Nephron (organoid): ENCODE data around the gene ATP7A.
A peak's percentile ranks its signal among the peaks of the same experiment; 100 is the strongest.

Source experiments
- H3K27ac Mint-ChIP-seq, 3 experiments: 2 replicates each; pipeline ENCODE4 v1.8.0; 2020; ENCODE audit warnings: mixed read lengths in 3 of 3, mild to moderate bottlenecking in 2 of 3, moderate library complexity in 1 of 3
- H3K27me3 Mint-ChIP-seq: 2 replicates; pipeline ENCODE4 v1.8.0; 2021; ENCODE audit warnings: low read depth, mild to moderate bottlenecking, moderate library complexity, mixed read lengths
- H3K36me3 Mint-ChIP-seq: 2 replicates; pipeline ENCODE4 v1.8.0; 2020; ENCODE audit warnings: low read depth, mixed read lengths
- H3K4me1 Mint-ChIP-seq: 2 replicates; pipeline ENCODE4 v1.8.0; 2020; ENCODE audit warnings: mixed read lengths
- H3K4me3 Mint-ChIP-seq, 3 experiments: 2 replicates each; pipeline ENCODE4 v1.8.0; 2020; ENCODE audit warnings: mild to moderate bottlenecking in 3 of 3, mixed read lengths in 3 of 3, moderate library complexity in 2 of 3
- H3K9me3 Mint-ChIP-seq: 2 replicates; pipeline ENCODE4 v1.8.0; 2020; ENCODE audit warnings: mixed read lengths
- TF ChIP-seq, protein P1 (sequence below), 3 experiments: fragments of 200-600 bp; sonication (generic); IDR thresholded peaks; one replicate each; pipeline ENCODE4 v1.5.0; 2021; ENCODE audit warnings: antibody characterized with exemption in 3 of 3; ENCODE audit not compliant: unreplicated experiment in 3 of 3

The ATP7A gene

DNA sequence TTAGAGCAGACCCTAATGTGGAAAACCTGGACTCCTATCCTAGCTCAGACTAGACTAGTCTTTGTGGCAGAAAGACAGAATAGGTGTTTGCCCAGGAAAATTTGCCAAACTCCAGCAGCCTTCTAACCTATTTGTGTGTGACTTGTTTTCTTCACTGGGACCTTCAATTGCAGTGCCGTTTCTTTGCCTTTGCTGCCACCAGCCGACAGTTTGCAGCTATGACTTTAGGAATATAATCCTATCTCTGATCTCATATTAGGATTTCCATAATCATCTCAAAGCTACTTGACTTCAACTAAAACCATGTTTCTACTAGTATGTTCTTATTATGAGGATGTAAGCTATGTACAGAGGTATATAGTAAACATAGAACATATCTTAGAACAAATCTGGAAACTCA is 119.2 kb downstream of the ATP7A start:
- Mint-ChIP-seq H3K27me3 (no peaks in the 10 kb centered on the region), H3K4me3 (no peak overlapping the region), H3K27ac (no peak overlapping the region), H3K36me3 (peaks cover 4% of the 10 kb centered on the region), H3K4me1 (no peaks in the 10 kb centered on the region), H3K9me3 (peaks cover 5% of the 10 kb centered on the region)
- TF ChIP-seq, protein P1, sequence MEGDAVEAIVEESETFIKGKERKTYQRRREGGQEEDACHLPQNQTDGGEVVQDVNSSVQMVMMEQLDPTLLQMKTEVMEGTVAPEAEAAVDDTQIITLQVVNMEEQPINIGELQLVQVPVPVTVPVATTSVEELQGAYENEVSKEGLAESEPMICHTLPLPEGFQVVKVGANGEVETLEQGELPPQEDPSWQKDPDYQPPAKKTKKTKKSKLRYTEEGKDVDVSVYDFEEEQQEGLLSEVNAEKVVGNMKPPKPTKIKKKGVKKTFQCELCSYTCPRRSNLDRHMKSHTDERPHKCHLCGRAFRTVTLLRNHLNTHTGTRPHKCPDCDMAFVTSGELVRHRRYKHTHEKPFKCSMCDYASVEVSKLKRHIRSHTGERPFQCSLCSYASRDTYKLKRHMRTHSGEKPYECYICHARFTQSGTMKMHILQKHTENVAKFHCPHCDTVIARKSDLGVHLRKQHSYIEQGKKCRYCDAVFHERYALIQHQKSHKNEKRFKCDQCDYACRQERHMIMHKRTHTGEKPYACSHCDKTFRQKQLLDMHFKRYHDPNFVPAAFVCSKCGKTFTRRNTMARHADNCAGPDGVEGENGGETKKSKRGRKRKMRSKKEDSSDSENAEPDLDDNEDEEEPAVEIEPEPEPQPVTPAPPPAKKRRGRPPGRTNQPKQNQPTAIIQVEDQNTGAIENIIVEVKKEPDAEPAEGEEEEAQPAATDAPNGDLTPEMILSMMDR (IDR thresholded peaks at IDR 0.05; ENCODE audit: unreplicated experiment in 3 of 3): peak; percentile 39 to 51 (median 40)

DNA sequence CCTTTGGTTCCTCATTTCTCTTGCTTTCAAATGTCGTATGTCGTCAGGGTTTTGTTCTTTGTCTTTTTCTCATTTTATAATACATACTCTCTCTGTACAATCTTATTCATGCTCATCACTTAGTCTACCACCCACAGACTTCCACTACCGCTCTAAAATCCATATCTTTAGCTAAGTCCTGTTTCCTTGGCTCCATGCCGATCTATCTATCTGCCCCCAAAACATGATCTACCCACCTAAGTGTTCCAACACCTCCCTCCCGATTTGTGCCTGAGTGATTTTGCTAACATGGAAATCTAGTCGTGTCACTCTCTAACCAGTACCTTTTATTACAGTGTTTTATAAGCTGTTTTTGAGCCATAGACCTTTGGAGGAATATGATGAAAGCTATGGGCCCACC is 124.6 kb downstream of the ATP7A start:
- H3K9me3 Mint-ChIP-seq: no peaks in the 10 kb centered on the region
- TF ChIP-seq, protein P1 (IDR thresholded peaks at IDR 0.05; ENCODE audit: unreplicated experiment in 3 of 3): no peak
- no peak overlapping the region for H3K4me3 Mint-ChIP-seq
- peaks cover 14% of the 10 kb centered on the region for H3K36me3 Mint-ChIP-seq
- H3K27me3 Mint-ChIP-seq: no peaks in the 10 kb centered on the region
- H3K27ac Mint-ChIP-seq: no peak overlapping the region
- H3K4me1 Mint-ChIP-seq: no peaks in the 10 kb centered on the region

DNA sequence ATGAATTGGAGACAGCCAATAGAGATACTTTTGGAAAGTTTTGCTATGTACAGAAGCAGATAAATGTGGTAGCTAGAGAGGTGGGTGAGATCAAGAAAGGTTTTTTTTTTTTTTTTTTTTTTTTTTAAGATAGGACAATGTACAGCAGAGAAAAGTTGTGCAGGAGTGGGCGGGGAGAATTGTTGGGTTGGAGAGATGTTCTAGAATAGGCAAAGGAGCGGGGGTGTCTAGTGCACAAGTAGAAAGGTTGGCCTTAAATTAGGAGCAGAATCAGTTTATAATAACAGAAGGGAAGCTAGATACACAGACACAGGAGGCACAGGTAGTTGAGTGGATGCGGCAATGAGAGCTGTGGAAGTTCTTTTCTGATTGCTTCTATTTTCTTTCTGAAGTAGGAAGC is 127.4 kb downstream of the ATP7A start:
- peaks cover 14% of the 10 kb centered on the region for H3K36me3 Mint-ChIP-seq
- no peak overlapping the region for H3K4me3 Mint-ChIP-seq
- H3K4me1 Mint-ChIP-seq: no peaks in the 10 kb centered on the region
- H3K27me3 Mint-ChIP-seq: no peaks in the 10 kb centered on the region
- H3K9me3 Mint-ChIP-seq: peaks cover 3% of the 10 kb centered on the region
- no peak overlapping the region for H3K27ac Mint-ChIP-seq
- TF ChIP-seq, protein P1 (IDR thresholded peaks at IDR 0.05; ENCODE audit: unreplicated experiment in 3 of 3): no peak

DNA sequence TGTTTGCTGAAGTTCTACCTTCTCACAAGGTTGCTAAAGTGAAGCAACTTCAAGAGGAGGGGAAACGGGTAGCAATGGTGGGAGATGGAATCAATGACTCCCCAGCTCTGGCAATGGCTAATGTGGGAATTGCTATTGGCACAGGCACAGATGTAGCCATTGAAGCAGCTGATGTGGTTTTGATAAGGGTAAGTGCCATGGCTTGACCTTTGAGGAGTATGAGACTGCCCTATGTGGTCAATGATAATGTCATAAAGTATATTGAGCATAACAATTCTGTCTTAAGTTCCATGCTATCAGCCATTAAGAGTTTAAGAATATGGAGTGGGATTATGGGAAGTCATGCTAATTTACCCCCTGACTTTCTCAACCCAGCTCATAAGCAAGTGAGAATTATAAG is 132.1 kb downstream of the ATP7A start:
- Mint-ChIP-seq H3K27ac (no peak overlapping the region), H3K27me3 (no peaks in the 10 kb centered on the region), H3K36me3 (peaks cover 21% of the 10 kb centered on the region), H3K4me3 (no peak overlapping the region), H3K4me1 (no peaks in the 10 kb centered on the region), H3K9me3 (peaks cover 3% of the 10 kb centered on the region)
- TF ChIP-seq, protein P1 (IDR thresholded peaks at IDR 0.05; ENCODE audit: unreplicated experiment in 3 of 3): no peak

DNA sequence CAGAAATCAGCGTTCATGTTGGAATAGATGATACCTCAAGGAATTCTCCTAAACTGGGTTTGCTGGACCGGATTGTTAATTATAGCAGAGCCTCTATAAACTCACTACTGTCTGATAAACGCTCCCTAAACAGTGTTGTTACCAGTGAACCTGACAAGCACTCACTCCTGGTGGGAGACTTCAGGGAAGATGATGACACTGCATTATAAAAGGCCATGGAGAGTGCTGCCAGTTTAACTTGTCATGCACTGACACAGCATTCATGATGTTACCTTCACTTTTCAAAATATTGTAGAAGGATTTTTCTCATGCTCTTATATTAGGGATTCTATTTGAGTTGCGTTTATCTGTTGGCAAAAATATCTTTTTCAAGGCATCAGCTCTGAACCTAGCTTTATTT is 135.9 kb downstream of the ATP7A start:
- Mint-ChIP-seq H3K27ac (no peak overlapping the region), H3K4me3 (no peak overlapping the region), H3K4me1 (no peaks in the 10 kb centered on the region), H3K9me3 (peaks cover 3% of the 10 kb centered on the region), H3K27me3 (no peaks in the 10 kb centered on the region), H3K36me3 (peaks cover 15% of the 10 kb centered on the region)
- TF ChIP-seq, protein P1 (IDR thresholded peaks at IDR 0.05; ENCODE audit: unreplicated experiment in 3 of 3): no peak

DNA sequence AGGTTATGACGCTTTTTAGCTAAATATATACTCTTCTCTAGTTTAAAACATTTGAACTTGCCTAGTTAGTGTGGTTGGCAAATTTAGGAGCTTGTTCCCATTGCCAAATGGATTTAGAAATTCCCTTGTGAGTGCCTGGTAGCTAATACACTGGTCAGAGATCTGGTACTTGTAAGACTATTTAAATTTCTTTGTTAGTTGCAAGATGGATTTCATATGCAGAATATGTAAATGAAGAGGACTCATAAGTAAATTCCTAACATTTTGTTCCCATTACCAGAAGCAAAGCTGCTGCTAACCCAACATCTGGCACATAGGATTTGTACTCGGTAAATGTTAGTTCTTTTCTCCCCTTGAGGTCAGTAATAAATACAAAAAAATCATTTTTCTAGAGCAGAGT is 137.6 kb downstream of the ATP7A start:
- Mint-ChIP-seq H3K27ac (no peak overlapping the region), H3K27me3 (no peaks in the 10 kb centered on the region), H3K36me3 (peaks cover 15% of the 10 kb centered on the region), H3K4me1 (no peaks in the 10 kb centered on the region), H3K9me3 (peaks cover 4% of the 10 kb centered on the region), H3K4me3 (no peak overlapping the region)
- TF ChIP-seq, protein P1 (IDR thresholded peaks at IDR 0.05; ENCODE audit: unreplicated experiment in 3 of 3): no peak
